Psoas muscle (tissue), 8 donors: Measurements from ENCODE around the gene LOXHD1. TPM values are rescaled to one million over a fixed set of nuclear protein-coding genes. Genes with fewer than 3 reads are reported as not detected.

ENCODE experiments used
- ATAC-seq, 4 donors: fragments of 200-7000 bp; cut with Tn5 transposase; one replicate each; pipeline ENCODE4 v1.9.1; 2020; ENCODE audit warnings: moderate library complexity in 3 of 4, mild to moderate bottlenecking in 2 of 4
- DNase-seq, 2 donors: peaks; one replicate each; pipeline ENCODE4 v3.0.0-alpha.2; 2020
- H3K27ac ChIP-seq: fragments of 200-600 bp; one replicate; pipeline ENCODE4 v1.8.0; 2022
- H3K27me3 ChIP-seq, 3 donors: fragments of 200-600 bp in 1 of 3; one replicate each; pipeline versions ENCODE4 v1.6.1 to v1.8.0; 2013 to 2022; ENCODE audit warnings: low read length in 2 of 3, mild to moderate bottlenecking in 2 of 3, moderate library complexity in 1 of 3; ENCODE audit not compliant: insufficient read depth in 3 of 3
- H3K36me3 ChIP-seq, 2 donors: fragments of 200-600 bp in 1 of 2; one replicate each; pipeline versions ENCODE4 v1.6.1 to v1.8.0; 2013 to 2022; ENCODE audit warnings: low read depth in 1 of 2, mild to moderate bottlenecking in 1 of 2, moderate library complexity in 1 of 2; ENCODE audit not compliant: insufficient read depth in 1 of 2
- H3K4me1 ChIP-seq: fragments of 200-600 bp; one replicate; pipeline ENCODE4 v1.8.0; 2022
- H3K4me3 ChIP-seq: fragments of 200-600 bp; one replicate; pipeline ENCODE4 v1.8.0; 2022; ENCODE audit warnings: mild to moderate bottlenecking
- H3K9me3 ChIP-seq: fragments of 200-600 bp; one replicate; pipeline ENCODE4 v1.8.0; 2022
- CTCF ChIP-seq: fragments of 200-600 bp; IDR thresholded peaks from one replicate; pipeline ENCODE4 v1.8.0; 2022; ENCODE audit warnings: antibody characterized with exemption
- WGBS, 3 donors: extraction: QIAGEN DNeasy Blood & Tissue Kit; methylation state at CpG; one replicate each; pipeline versions ENCODE4 v1.1.6 to v1.1.7; 2013; 5-methylcytosine and 5-hydroxymethylcytosine counted together
- intact Hi-C, 2 donors: fragments of 100-400 bp; cut with DNase I; formaldehyde crosslinking; loops; one replicate each; pipeline versions ENCODE4 v1.11.0 to v1.14.2; 2022
- polyA plus RNA-seq, 3 donors: library from polyadenylated mRNA; stranded (reverse); fragments of 200-250 nt; gene quantifications; one replicate each; pipeline ENCODE4 v1.2.3, GENCODE V29; 2013
- total RNA-seq, 4 donors: library from RNA; stranded (reverse); fragmentation: NEBNext Ultra II Directional in 2 of 4; extraction: Animal tissue kit (Norgen Biotek cat#: 25700) in 2 of 4; gene quantifications; one replicate each; pipeline versions ENCODE4 v1.2.1 to v1.2.4, GENCODE V29; 2021 to 2023
- donor health status: healthy with polysubstance abuse.
- donor health status: DM: no; HTN: no; CAD: no; lungs with moderate emphysema.
- donor health status: Bipolar disorder and iron deficiency.
- donor health status: healthy.
- donor health status: DM: yes; HTN: yes; CAD: no.
- donor health status: DM: no; HTN: no; CAD: no.
- donor health status: DM: no; HTN: no; CAD: no.
- donor health status: DM: yes; HTN: yes; CAD: no.

Gene LOXHD1
- total and polyA plus RNA-seq, 7 donors, result 0.06 to 0.34 (median 0.12) TPM; not detected in 1

DNA sequence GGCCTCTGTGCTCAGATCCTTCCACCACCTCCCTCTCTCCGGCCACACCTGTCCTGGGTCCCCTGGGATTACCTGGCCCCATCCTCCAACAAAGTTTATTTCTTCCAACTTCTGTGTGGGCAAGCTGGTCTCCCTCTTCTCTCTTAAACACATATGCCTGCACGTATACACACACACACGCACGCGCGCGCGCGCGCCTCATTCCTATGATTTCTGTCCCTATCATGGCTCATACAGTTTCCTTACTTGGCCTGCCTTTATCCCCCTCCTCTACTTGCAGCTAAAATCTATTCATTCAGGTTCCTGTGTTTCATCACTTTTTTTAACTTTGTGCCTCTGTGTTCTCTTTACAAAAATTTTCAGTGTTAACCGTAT lies 96.4 kb downstream of the LOXHD1 start:
- no peaks in the 10 kb centered on the region for H3K36me3 ChIP-seq
- DNase-seq, result no peak
- peaks cover 0 to 2% (median 1%) of the 10 kb centered on the region in 3 donors for H3K27me3 ChIP-seq
- no peak overlapping the region for H3K27ac ChIP-seq
- H3K9me3 ChIP-seq, result no peaks in the 10 kb centered on the region
- no peak for TF ChIP-seq CTCF
- H3K4me3 ChIP-seq, result no peak overlapping the region
- intact Hi-C loops, result no loop called here
- no peak for ATAC-seq
- WGBS, 3 donors, result 92 to 97% (median 96%) methylated on average over 11 of the region's 11 CpGs
- no peaks in the 10 kb centered on the region for H3K4me1 ChIP-seq

DNA sequence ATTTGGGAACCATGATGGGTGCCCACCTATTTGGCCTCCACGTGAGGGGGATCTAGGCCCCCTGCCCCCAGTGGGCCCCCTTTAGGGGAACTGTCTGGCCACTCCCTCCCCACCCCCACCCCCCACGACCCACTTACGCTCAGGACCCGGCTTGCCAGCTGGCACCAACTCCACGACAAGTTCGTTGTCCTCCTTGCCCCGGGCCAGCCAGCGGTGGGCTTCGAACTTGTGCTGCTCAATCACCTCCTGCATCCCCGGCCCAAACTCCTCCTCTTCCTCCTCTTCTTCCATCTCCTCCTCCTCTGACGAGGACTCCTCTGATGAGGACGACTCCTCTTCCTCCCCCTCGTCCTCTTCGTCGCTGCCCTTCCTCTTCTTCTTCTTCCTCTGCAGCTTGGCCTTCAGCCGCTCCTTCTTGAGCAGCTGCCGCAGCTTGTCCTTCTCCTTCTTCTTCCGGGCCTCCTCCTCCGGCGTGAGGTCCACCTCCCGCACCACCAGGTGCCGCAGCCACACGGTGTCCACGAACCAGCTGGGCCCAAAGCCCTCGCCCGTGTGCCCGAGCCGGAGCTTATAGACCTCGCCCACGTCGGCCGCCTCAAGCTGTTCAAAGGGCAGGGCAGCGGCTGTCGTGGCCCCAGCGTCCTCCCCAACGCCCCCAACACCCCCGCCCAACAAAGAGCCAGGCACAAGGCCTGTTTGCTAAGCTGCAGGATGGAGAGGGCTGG lies 96.9 kb downstream of the LOXHD1 start:
- no peak for TF ChIP-seq CTCF
- DNase-seq (no peak), ATAC-seq (no peak)
- no peak overlapping the region for H3K27ac ChIP-seq
- 84 to 88% (median 86%) methylated on average over 37 of the region's 37 CpGs for WGBS, 3 donors
- intact Hi-C loops, result loop anchor here (5.0 kb wide), 1 partner anchor 97 kb away; the partner anchor contains the start of gene LOXHD1 (in 2 of the 2)
- no peaks in the 10 kb centered on the region for H3K36me3 ChIP-seq
- H3K4me1 ChIP-seq, result no peaks in the 10 kb centered on the region
- peaks cover 0 to 2% (median 0%) of the 10 kb centered on the region in 3 donors for H3K27me3 ChIP-seq
- H3K4me3 ChIP-seq, result no peak overlapping the region
- H3K9me3 ChIP-seq, result no peaks in the 10 kb centered on the region

DNA sequence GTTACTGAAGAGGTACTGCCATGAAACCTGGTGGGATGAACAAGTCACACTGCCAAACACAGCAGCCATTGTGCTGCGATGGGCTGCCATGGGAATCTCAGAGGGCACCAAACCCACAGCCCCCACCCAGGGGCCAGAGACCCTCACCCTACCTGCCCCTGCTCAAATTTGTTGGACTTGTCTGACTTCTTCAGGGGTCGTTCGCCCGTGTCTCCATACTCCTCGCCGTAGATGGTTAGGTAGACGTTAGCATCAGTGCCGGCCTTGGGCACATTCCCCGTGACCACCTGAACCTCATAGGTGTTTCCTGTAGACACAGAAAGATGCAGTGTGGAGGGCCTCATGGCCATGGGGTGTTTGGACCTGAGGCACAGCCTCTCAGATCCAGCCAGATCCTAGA lies 97.7 kb downstream of the LOXHD1 start:
- Histone ChIP-seq H3K9me3 (no peaks in the 10 kb centered on the region), H3K36me3 (no peaks in the 10 kb centered on the region), H3K27me3 (peaks cover 0 to 2% (median 0%) of the 10 kb centered on the region in 3 donors), H3K4me1 (no peaks in the 10 kb centered on the region), H3K4me3 (no peak overlapping the region), H3K27ac (no peak overlapping the region)
- no peak for ATAC-seq
- 93 to 98% (median 96%) methylated on average over 9 of the region's 9 CpGs for WGBS, 3 donors
- DNase-seq, result no peak
- no peak for TF ChIP-seq CTCF
- intact Hi-C loops, result loop anchor here (5.0 kb wide), 1 partner anchor 98 kb away; the partner anchor contains the start of gene LOXHD1 (in 2 of the 2)

DNA sequence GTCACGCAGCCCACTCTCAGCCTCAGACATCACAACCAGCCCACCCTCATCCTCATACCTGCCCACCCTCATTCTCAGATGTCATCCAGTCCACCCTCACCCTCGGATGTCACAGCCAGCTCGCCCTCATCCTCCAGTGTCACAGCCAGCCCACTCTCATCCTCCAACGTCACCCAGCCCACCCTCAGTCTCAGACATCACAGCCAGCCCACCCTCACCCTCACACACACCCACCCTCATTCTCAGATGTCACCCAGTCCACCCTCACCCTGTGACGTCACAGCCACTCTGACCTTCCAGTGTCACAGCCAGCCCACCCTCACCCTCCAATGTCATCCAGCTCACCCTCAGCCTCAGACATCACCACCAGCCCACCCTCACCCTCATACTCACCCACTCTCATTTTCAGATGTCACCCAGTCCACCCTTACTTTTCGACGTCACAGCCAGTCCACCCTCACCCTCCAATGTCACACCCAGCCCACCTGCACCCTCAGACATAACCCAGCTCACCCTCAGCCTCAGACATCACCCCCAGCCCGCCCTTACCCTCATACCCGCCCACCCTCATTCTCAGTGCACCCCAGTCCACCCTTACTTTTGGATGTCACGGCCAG lies 100.3 kb downstream of the LOXHD1 start:
- 74 to 90% (median 88%) methylated on average over 9 to 10 of the region's 10 CpGs for WGBS, 3 donors
- DNase-seq (no peak), ATAC-seq (no peak)
- Histone ChIP-seq H3K27me3 (no peaks in the 10 kb centered on the region), H3K27ac (no peak overlapping the region), H3K9me3 (no peaks in the 10 kb centered on the region), H3K4me3 (no peak overlapping the region), H3K4me1 (no peaks in the 10 kb centered on the region), H3K36me3 (no peaks in the 10 kb centered on the region)
- no peak for TF ChIP-seq CTCF
- intact Hi-C loops, result loop anchor here (5.0 kb wide), 1 partner anchor 101 kb away; the partner anchor contains the start of gene LOXHD1 (in 2 of the 2)
